Ecto neural progenitor cell (in vitro differentiated cells): ENCODE measurements around the gene MGLL.
"Not testable (repeated sequence)": the region's sequence is repeated elsewhere in the genome, so short reads cannot be mapped to it uniquely, and the experiment has no call there.

Experiments used
- DNase-seq: peaks from one replicate; pipeline ENCODE4 v3.0.0-alpha.2; 2018; ENCODE audit warnings: low spot score

Gene MGLL

DNA sequence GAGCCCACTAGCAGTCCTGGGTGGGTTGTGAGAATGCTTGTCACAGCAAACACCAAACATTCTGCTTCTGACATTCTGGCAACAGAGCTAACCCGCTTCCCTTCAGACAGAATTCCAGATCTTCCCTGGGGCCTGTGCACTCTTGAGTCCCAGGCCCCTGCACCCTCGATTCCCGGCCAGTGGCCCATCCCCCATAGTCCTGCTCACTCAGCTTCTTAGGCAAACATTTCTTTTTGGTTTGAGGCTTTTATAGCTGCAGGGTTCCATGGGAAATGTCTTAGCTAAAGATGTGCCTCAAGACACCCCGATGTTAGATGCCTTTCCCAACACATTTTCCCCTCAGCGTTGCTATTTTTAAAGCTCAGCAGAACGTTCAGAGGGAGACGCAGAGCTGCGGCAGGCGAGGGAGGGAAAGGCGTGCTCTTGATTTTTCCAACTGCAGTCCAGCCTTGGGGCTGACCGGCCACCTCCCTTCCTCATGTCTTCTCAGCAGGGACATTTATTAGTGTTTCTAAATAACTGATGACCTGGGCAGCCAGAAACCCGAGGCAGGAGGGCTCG lies 114.4 kb downstream of the MGLL start:
- DNase-seq, result peak; percentile 38

DNA sequence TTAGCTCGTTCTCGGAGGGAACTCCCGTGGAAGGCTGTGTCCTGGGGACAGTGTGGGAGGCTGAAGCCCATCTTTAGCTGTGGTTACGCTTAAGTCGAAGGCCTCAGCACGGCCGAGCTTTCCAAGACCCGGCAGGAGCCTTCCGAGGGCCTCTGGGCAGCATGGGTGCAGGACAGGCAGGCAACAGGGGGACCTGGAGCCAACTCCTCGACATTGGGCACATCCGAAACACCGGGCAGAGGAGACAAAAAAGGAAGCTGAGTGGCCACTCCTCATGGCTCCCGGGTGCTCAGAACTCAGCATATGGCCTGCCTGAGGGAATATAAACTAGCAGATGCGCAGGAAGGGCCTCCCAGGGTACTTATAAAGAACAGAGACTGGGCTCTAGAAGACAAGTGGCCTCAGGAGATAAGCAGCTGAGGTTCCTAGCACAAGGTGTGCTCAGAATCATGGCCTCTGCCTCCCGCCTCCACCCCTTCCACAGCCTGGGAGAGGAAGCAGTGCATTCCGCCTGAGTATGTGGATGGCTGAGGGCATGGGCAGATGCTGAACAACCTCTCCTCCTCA lies 115.4 kb downstream of the MGLL start:
- DNase-seq, result peak; percentile 38

DNA sequence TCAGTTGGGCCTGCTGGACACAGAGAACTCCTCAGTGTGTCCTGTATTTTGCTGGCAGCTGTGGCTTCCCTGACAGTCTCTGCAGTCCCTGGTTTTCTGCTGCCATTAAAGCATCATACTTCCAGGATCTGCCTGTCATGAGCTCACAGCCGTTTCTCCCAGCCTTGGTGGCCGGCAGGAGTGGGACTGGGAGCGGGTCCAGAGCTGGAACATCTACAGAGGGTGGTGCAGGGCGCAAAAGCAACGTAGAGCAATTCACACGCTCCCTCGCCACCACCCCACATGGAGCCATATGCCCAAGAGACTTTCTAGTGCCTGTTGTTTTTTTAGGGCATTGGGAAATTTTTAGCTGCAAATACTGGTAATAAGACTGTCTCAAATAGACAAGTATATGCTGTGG lies 116.0 kb downstream of the MGLL start:
- peak; percentile 29 for DNase-seq

DNA sequence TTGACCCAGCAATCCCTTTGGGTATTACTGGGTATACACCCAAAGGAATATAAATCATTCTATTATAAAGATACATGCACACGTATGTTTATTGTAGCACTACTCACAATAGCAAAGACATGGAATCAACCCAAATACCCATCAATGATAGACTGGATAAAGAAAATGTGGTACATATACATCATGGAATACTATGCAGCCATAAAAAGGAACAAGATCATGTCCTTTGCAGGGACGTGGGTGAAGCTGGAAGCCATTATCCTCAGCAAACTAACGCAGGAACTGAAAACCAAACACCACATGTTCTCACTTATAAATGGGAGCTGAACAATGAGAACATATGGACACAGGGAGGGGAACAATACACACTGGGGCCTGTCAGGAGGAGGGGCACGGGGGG lies 117.5 kb downstream of the MGLL start:
- not testable (repeated sequence) for DNase-seq

DNA sequence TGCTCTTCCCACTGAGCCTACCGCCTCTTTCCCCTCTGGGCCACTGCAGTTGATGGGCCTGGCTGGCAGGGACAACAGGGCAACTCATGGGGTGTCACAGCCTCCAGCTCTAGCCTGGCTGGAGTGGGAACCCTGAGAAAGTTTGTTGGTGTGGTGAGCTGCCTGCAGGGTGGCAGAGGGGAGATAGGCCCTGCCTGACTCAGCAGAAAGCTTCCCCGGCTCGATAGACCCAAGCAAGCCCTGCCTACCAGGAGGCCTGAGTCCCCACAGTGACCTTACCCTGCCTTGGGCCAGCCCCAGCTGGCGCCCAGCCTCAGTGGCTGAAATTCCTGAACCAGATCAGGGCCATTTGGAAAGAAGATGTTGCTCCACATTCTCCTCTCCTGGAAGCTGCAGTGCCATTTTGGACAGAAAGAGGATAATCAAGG lies 120.2 kb downstream of the MGLL start:
- DNase-seq, result no peak

DNA sequence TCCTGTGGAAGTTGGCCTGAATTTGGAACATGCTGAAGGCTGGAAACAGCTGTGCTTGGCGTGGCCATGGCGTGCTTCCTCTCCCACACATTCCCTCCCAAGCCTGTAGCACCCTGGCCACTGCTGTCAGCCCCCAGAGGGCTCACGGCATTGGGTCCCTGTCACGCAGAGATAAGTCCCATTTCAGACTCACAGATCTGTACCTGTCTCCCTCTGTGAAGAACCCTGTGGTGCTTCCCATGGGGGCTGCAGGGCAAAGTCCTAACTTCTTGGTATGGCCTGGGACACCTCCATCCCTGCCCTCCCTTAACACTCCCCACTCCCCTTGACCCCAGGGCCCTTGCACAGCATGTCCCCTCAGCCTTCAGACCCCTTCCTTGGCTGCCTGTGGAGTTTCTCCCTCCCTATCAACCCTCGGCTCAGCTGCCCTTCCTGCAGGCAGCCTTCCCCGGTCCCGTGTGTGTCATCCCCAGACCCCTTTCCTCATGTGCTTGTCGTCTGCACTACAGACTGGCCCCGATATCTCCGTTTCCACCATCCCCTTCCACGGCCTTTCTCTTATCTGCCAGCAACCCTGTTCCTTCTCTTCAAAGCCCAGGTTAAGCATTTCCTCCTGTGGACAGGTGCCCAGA lies 120.9 kb downstream of the MGLL start:
- no peak for DNase-seq

DNA sequence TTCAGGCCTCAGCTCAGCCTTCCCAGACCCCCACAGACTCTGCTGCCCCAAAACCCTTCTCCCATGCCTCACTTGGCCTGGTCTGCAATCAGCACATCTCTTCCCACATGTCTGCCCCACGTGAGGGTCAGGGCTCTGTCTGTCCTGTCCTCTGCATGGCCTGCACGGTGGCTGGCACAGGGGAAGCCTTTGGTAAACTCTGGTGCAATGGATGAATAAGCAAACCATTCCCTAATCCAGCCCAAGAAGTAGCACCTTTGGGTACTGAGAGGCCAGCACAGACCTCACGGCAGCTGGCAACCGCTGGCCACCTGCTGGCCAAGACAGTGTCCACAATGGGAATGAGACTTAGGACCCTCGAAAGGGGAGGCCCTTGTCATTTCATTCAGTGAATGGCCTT lies 121.9 kb downstream of the MGLL start:
- no peak for DNase-seq

DNA sequence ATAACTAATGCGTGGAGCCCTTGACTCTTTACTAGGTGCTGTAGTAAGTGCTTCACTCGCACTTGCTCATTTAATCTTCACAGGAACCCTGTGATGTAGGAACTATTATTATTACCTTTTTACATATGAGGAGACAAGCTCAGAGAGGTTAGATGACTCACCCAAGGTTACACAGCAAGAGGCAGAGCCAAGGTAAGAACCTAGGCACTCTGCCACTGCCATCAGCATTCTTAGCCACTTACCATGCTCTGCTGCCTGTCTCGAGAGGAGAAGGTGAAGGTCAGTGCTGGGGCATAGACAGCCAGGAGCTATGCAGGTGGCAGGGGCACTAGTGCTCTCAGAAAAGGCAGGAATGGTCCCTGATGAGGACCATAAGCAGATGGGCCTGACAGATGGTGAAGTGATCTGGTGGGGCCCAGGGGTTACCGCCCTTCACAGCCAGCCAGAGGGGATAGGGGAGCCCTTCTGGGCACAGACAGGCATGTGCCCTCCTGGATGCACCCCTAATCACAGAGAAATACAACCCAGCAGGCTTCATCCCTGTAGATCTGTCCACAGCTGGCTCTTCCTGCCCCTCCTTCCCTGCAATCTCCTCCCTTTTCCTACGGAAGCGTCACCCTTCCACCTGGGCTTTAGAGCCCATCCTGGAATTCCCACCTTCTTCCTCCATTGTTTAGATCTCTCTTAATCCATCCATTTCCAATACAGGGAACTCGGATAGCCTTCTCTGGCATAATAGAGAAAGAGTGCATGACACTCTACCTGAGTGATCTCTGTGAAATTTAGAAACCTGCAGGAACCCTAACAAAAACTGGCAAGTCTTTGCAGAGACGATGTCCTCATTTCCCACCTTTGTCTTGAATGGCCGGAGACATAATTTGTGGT lies 122.7 kb downstream of the MGLL start:
- DNase-seq, result no peak

DNA sequence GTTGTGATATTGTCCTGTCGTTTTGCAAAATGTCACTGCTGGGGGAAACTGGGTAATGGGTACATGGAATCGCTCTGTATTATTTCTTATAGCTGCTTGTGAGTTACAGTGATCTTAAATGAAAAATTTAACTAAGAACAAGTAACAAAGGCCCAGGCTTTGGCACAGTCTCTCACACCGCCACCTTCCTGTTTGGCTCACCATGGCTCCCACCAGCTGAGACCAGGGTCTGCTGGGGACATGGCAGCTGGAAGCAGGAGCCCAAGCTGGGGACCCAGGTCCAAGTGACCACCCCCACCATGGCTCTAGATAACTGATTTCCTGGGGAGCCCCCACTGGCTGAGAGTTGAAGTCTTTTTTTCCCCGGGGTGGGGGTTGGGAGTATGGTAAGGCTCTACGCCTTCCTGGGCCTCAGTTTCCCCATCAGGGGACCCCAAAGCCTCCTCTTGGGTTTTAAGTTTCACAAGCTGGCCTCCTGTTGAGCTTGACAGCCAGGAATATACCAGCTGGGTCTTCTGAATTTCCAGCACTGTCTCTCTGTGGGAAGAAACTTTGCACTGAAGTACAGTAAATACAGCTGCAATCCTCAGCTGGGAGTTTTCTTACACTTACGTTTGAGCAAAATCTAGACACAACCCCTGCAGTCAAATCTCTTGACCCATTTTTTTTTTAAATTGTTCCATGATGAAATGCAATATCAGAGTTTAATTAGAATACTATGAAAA lies 123.5 kb downstream of the MGLL start:
- no peak for DNase-seq

DNA sequence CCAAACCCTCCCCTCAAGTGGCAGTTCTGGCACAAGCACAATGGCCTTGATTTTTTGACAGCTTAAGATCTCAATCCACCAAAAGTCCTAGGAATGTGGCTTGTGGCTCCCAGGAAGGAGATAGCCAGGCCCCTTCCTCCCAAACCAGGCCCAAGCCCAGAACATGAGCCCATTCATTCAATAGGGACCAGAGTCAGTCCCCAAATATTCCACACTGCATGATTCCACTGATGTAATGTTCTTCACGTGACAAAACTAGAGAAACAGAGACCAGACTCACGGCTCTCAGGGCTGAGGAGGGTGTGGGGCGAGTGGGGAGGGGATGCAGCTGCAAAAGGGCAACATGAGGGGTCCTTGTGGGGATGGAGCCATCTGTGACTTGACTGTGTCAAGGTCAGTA lies 124.0 kb downstream of the MGLL start:
- no peak for DNase-seq

DNA sequence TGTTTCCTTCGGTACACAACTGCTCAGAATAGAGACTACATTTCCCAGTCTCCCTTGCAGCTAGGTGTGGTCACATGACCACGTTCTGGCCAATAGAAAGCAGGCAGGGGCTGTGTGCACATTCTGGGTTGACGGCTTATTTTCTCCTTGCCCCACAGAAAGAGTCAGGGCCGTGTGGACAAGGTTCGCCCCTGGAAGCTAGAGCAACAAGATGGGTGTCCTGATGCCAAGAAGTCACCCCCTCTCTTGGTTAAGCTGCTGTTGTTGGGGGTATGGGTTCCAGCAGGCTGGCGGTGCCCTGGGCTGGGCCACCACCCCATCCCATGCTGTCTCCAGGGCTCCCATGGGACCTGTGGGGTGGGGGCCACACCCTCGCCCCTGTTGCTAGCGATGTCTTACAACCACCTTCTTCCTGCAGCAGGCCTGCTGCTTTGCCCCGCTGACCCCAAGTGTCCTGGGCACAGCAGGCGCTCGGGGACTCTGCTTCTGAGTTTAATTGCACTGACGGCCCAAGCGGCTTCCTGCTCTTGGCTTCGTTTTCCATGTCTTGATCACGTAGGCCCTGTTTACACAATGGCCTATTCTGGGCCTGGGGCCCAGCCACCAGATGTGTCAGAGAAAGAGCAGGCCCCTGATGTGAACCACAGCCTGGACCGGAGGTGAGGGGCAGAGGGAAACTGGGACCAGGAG lies 124.6 kb downstream of the MGLL start:
- DNase-seq, result peak; percentile 78

DNA sequence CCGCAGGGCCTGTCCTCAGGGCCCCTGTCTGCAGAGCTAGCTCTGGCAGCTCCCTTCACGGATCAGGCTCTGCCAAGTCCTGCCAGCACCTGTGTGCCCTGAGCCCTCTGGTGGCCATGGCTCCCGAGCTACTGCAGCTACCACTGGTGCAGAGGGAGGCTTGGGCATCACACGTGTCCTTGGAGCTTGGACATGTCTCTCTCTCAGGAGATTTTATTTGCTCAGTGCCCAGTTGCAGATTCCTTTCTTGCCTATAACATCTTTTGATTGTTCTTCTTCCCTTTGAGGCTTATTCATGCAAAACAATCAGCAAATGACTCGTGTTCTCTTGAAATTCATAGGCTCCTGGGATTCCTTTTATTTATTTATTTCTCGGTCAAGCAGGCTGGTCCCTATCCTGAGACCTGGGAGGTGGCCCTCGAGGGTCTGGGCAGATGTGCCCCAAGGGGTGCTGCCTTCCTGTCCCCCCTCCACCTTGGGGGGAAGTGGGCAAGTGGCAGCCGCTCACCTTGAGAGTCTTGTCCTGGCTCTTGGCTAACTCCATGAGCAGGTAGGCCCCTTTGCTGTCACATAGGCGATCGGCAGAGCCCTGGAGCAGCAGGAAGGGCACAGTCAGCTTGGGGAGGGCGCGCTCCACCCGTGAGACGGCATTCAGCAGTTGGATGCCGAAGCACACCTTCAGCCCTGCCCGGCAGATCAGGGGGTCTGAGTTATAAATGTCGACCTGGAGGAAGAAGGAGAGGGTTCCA lies 127.7 kb downstream of the MGLL start:
- no peak for DNase-seq

DNA sequence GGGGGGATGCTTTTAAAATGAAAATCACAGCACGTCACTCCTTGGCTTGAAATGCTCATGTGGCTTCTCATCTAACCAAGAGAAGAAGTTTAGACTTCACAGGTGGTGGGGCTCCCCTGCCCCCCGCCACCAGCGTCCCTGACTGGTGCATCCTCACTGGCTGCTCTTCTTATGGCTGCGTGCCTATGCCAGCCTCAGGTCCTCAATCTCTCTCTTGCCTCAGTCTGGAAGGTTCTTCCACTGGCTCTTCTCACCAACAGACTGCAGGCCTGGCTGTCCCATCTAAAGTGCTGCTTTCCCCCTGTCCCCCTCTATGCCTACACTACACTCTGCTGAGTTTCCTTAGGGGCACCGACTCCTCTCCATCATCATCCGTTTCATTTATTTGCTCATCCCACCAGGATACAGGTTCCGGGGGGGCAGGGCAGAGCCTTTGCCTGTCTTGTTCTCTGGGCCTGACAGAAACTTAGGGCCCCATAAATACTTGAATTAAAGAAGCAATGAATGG lies 128.9 kb downstream of the MGLL start:
- DNase-seq, result no peak

DNA sequence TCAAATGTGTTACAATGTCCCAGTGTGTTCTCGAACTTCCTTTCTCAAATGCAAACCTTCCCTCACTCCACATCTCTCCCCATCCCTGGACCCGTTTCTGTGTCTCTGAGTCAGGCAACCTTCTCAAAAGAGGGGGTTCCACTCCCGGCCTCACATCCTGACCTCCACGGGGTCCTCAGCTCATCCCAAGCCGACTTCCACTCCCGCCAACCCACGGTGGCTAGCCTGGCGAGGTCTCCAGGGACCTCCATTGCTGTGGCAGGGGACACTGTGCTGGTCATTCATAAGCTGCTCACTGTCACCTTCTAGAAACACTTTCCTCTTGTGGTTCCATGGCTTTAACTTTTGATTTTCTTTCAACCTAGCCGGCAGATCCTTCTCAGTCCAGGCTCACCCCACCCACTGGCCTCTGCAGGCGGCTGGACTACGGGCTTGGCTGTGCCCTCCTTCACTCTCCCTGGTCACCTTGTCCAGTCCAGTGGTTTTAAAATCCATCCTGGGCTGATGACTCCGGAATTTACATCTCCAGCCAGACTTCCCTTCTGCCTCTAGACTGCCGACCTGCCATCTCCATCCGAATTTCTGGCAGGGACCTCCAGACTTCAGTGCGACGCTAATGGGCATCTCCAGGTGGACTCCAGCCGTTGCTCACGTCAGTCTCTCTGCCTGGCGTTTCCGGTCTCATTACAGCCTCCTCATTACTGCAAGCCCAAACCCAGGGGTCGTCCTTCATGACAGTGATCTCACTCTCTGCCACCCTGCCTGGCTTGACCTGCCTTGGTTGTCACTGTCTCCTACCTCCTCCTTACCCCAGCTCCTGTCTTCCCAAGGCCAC lies 129.6 kb downstream of the MGLL start:
- no peak for DNase-seq

DNA sequence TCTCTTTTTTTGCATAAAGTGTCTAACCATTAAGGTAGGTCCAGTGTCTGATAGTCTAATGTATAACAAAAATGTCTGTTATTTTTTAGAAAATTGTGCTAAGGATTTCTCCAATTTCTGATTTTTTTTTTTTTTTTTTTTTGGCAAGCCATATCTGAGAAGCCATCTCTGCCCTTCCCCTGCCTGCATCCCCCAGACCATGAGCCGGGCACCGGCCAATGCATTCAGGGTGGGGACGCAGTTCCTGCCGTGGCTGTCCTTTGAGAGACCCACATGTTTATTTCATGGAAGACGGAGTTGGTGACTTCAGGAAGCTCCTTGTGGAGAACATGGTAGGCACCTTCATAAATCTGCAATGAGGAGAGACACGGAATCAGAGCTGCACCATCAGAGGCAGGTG lies 130.3 kb downstream of the MGLL start:
- no peak for DNase-seq

DNA sequence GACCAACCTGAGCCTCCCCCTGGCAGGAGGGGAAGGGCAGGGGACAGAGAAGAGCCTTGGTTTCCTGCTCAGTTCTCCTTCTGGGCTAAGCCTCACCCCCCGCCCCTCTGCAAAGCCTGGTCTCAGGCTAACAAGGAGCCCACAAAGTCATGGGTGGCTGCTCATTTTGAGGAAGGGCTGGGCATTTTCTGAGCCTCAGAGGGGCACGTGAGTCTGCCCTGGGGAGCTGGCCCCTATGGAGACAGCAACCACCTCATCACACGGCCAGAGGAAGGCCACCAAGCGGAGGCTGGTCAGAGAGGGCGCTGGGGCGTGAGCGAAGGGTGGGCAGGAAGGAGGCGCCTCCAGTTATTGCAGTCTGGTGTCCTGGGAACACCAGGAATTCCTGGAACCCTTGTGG lies 130.8 kb downstream of the MGLL start:
- DNase-seq, result no peak

DNA sequence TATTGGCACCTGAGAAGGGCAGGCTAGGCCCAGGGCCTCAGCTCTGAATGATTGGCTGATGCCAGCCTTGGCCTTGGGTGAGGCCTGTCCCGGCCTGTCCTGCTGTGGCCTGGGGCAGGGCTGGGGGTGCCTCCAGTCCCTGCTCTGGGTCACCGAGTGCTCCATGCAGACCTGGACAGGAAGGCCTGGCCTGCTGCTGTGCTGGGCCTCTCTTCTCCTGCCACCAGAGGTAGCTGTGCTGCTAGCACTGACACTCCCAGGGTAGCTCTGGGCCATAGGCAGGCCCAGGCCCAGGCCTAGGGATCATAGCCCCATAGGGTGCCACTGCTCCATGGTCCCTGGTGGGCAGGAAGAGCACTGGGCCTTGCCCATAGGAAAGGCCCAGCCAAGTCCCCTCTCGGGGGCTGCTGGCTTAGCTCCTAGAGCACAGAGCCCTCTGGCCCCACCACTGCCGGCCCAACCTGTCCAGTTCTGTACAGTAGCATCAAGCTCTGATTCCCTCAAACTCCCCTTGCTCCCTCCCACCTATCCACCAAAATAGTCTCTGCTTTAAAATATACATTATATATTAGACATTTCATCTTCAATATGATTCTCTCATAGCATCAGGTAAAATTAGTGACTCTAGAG lies 131.4 kb downstream of the MGLL start:
- DNase-seq, result no peak

DNA sequence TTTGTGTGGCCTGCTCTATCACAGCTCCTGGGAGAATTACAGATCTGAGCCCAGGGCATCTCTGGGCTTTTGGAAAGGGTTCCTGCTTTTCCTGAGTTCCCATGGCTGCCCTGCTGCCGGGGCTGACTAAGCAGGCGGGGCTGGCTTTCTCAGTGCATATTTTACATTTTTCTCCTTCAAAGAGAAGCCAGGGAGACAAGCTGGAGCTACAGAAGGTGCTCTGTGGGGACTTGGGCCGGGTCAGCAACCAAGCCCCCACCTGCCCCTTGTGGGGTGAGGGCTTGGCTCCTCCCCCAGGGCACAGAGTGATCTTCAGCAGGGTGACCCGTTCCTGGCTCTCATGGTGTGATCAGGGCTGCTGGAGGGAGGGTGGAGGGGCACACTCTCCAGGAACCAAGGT lies 132.2 kb downstream of the MGLL start:
- no peak for DNase-seq

DNA sequence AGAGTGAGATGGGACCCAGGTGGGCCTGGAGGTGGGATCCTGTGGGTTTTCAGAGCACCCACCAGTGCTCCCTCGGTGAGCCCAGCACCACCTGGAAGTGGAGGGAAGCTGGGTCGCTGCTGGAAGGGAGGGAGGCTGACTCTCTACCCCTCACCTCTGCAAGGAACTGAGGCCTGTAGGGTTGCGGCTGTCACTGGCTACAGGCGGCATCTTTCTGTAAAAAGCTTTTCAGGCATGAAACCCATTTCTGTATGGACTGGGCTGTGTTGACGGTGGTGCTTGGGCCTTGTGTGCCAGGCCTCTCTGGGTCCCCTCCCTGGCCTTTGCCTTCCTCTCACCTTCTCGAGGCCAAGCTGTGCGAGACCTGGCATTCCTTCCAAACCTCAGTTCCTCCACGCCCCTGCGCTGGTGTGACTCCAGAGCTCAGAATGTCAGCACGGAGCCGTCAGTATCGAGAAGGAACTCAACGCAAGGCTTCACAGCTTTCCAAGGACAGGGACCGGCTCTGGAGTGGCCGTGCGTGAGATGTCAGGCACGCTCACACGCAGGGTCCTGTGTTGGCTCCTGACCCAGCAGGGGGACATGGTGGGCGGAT lies 133.0 kb downstream of the MGLL start:
- DNase-seq, result no peak
